Activated CD8-positive, alpha-beta memory T cell treated with anti-CD3 and anti-CD28 coated beads, Interleukin-2, amount 10 ng/mL, durations not matched to agents 7 days and 5 days (primary cell): ENCODE measurements around the gene PPP3CA. TPM values are rescaled to one million over a fixed set of nuclear protein-coding genes. Genes with fewer than 3 reads are reported as not detected.

Experiments
- ATAC-seq: fragments of 150-1000 bp; cut with Tn5 transposase; one replicate; pipeline ENCODE4 v1.10.0; 2021; ENCODE audit warnings: moderate library complexity
- CTCF ChIA-PET: fragments of 350-600 bp; sonication (Branson Sonifier 250); formaldehyde crosslinking; loops from one replicate; lab custom pipeline; 2021; ENCODE audit warnings: antibody characterized with exemption; lab: Charles Lee
- DNase-seq: peaks from one replicate; pipeline ENCODE4 v3.0.0-alpha.2; 2020
- H3K27ac Mint-ChIP-seq: one replicate; pipeline ENCODE4 v1.8.0; 2021; ENCODE audit warnings: mild to moderate bottlenecking, mixed read lengths
- H3K27me3 Mint-ChIP-seq: one replicate; pipeline ENCODE4 v1.8.0; 2021; ENCODE audit warnings: mixed read lengths
- H3K36me3 Mint-ChIP-seq: one replicate; pipeline ENCODE4 v1.8.0; 2021; ENCODE audit warnings: mild to moderate bottlenecking, mixed read lengths
- H3K4me1 Mint-ChIP-seq: one replicate; pipeline ENCODE4 v1.8.0; 2021; ENCODE audit warnings: mixed read lengths
- H3K4me3 Mint-ChIP-seq: one replicate; pipeline ENCODE4 v1.8.0; 2021; ENCODE audit warnings: mild to moderate bottlenecking, moderate library complexity, mixed read lengths
- H3K9me3 Mint-ChIP-seq: one replicate; pipeline ENCODE4 v1.8.0; 2022; ENCODE audit warnings: low read depth, mixed read lengths
- total RNA-seq, 2 experiments: library from RNA; stranded (reverse); gene quantifications; one replicate each; pipeline ENCODE4 v1.2.3, GENCODE V29; 2021

Gene PPP3CA
- total RNA-seq, 2 experiments from 2014 or later: 30.4 to 50.9 TPM

DNA sequence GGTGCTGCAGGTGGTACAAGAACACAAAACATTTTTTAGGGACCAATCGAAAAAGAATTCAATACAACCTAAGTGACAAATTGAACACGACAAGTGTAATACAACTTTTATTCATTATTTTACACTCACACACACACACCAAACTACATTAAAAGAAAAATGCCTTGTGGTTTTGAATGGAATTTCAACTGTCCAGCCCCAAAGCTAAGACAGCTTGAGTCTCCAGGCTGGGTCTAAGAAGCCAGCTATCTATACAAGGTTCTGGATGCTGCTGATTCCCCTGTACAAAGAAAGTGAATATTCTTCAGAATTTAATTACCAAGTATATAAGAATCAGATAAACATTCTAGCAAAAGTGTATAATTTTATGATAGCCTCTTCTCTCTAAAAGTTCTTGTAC, 118.2 kb downstream of the PPP3CA start:
- DNase-seq (no peak), ATAC-seq (no peak)
- peaks cover 20% of the 10 kb centered on the region for H3K4me1 Mint-ChIP-seq
- peaks cover 4% of the 10 kb centered on the region for H3K9me3 Mint-ChIP-seq
- no peaks in the 10 kb centered on the region for H3K27me3 Mint-ChIP-seq
- peaks cover 11% of the 10 kb centered on the region for H3K36me3 Mint-ChIP-seq
- no peak overlapping the region for H3K4me3 Mint-ChIP-seq
- CTCF ChIA-PET: no interaction called here
- no peak overlapping the region for H3K27ac Mint-ChIP-seq

DNA sequence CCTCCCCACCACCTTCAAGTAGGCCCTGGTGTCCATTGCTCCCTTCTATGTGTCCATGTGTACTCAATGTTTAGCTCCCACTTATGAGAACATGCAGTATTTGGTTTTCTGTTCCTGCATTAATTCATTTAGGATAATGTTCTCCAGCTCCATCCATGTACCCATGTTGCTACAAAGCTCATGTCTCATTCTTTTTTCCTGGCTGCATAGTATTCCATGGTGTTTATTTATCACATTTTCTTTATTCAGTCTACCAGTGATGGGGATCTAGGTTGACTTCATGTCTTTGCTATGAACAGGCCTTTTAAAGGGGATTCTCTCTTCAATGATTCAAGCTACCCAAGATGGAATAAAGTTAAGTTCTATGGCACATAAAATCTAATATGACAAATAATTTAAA, 119.6 kb downstream of the PPP3CA start:
- no peak for DNase-seq
- CTCF ChIA-PET: no interaction called here
- no peaks in the 10 kb centered on the region for H3K27me3 Mint-ChIP-seq
- H3K9me3 Mint-ChIP-seq: peaks cover 4% of the 10 kb centered on the region
- H3K4me1 Mint-ChIP-seq: peaks cover 20% of the 10 kb centered on the region
- no peak overlapping the region for H3K27ac Mint-ChIP-seq
- peaks cover 11% of the 10 kb centered on the region for H3K36me3 Mint-ChIP-seq
- no peak overlapping the region for H3K4me3 Mint-ChIP-seq
- no peak for ATAC-seq

GRCh38 chr4:101224358-101225218, 122.7 kb downstream of the PPP3CA start:
- Mint-ChIP-seq H3K4me1 (peaks cover 12% of the 10 kb centered on the region), H3K4me3 (no peak overlapping the region), H3K27ac (peak overlapping the region; percentile 14), H3K27me3 (no peaks in the 10 kb centered on the region), H3K9me3 (peaks cover 4% of the 10 kb centered on the region), H3K36me3 (peaks cover 7% of the 10 kb centered on the region)
- DNase-seq (no peak), ATAC-seq (peak; percentile 47)
- CTCF ChIA-PET: no interaction called here

- CTCF ChIA-PET: no interaction called here
- Mint-ChIP-seq H3K9me3 (no peaks in the 10 kb centered on the region), H3K27me3 (no peaks in the 10 kb centered on the region), H3K27ac (no peak overlapping the region), H3K4me1 (peaks cover 10% of the 10 kb centered on the region), H3K4me3 (no peak overlapping the region), H3K36me3 (peaks cover 2% of the 10 kb centered on the region)
- DNase-seq (no peak), ATAC-seq (no peak)
These were observed 125.0 kb downstream of the PPP3CA start for GRCh38 chr4:101222156-101222845.

DNA sequence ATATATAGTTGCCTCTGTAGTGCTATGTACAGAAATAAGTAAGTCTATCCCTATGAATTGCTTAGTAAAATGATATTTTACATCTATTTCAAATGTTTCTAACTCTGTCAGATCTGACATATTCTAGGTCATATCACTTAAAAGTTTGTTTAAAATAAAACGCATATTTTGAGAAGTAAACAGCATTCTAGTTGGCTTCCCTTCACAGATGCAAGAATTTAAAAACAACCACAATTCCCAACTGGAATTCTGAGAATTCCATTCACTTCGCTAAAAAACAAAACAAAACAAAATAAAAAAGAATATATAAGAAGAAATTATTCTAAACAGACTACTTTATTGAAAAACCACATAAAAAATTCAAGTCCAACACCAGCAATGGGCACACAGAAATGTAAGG, 126.0 kb downstream of the PPP3CA start:
- DNase-seq: no peak
- Mint-ChIP-seq H3K36me3 (peaks cover 2% of the 10 kb centered on the region), H3K4me3 (no peak overlapping the region), H3K27ac (no peak overlapping the region), H3K9me3 (no peaks in the 10 kb centered on the region), H3K4me1 (peaks cover 10% of the 10 kb centered on the region), H3K27me3 (no peaks in the 10 kb centered on the region)
- CTCF ChIA-PET: no interaction called here
- ATAC-seq: no peak

DNA sequence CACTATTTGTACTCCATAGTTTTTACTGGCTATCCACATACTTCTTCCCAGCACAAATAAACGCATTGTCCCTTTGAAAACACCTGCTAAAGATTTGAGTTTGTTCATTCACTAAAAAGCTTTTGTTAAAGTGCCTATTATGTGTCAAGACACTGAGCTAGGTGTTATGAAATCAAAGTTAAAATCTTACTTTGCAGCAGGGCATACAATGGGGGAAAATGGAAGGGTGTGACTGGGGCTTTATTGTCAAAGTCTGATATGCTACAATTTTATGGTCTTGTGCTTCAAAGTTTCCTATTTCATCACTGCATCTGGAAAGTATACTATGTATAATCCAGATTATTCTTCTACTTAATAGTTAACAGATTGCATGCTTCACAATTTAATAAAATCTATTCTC, 128.4 kb downstream of the PPP3CA start:
- DNase-seq (no peak), ATAC-seq (no peak)
- CTCF ChIA-PET: interaction anchor here (0.8 kb wide), 1 partner anchor 18 kb away, joined by 3 read pairs; no protein-coding TSS in a partner anchor
- Mint-ChIP-seq H3K4me3 (no peak overlapping the region), H3K9me3 (peaks cover under 1% of the 10 kb centered on the region), H3K27me3 (no peaks in the 10 kb centered on the region), H3K4me1 (peaks cover 2% of the 10 kb centered on the region), H3K36me3 (peaks cover 2% of the 10 kb centered on the region), H3K27ac (no peak overlapping the region)

- Mint-ChIP-seq H3K4me3 (no peak overlapping the region), H3K4me1 (peaks cover 2% of the 10 kb centered on the region), H3K36me3 (peaks cover 2% of the 10 kb centered on the region), H3K27me3 (no peaks in the 10 kb centered on the region), H3K27ac (no peak overlapping the region), H3K9me3 (peaks cover 2% of the 10 kb centered on the region)
- CTCF ChIA-PET: no interaction called here
- ATAC-seq (no peak), DNase-seq (no peak)
These were observed 129.0 kb downstream of the PPP3CA start for GRCh38 chr4:101218346-101218745.

GRCh38 chr4:101217353-101218031, 129.8 kb downstream of the PPP3CA start:
- ATAC-seq (no peak), DNase-seq (no peak)
- CTCF ChIA-PET: no interaction called here
- H3K4me3 Mint-ChIP-seq: no peak overlapping the region
- no peak overlapping the region for H3K27ac Mint-ChIP-seq
- H3K4me1 Mint-ChIP-seq: peaks cover 2% of the 10 kb centered on the region
- peaks cover 2% of the 10 kb centered on the region for H3K9me3 Mint-ChIP-seq
- no peaks in the 10 kb centered on the region for H3K27me3 Mint-ChIP-seq
- peaks cover 2% of the 10 kb centered on the region for H3K36me3 Mint-ChIP-seq

DNA sequence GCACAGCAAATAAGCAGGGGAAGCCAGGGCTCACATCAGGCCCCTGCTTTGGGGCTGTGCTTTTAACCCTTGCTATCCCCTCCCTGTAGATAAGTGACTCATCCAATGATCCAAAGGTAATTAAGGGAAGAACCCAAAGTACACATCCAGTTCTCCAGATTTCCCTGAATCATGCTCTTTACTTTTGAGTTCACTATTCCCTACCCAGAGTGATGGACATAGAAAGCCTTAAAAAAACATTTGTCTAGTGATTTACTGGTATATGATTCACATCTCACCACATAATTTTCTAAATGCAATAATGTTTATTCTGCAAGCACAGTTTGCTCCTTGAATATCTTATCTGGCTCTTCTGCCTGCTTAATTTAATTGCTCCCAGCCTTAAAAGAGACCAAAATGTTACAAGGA, 136.2 kb downstream of the PPP3CA start:
- H3K27me3 Mint-ChIP-seq: no peaks in the 10 kb centered on the region
- H3K4me3 Mint-ChIP-seq: no peak overlapping the region
- H3K36me3 Mint-ChIP-seq: peaks cover 7% of the 10 kb centered on the region
- ATAC-seq (no peak), DNase-seq (no peak)
- H3K9me3 Mint-ChIP-seq: peaks cover 2% of the 10 kb centered on the region
- peaks cover 12% of the 10 kb centered on the region for H3K4me1 Mint-ChIP-seq
- CTCF ChIA-PET: no interaction called here
- no peak overlapping the region for H3K27ac Mint-ChIP-seq

DNA sequence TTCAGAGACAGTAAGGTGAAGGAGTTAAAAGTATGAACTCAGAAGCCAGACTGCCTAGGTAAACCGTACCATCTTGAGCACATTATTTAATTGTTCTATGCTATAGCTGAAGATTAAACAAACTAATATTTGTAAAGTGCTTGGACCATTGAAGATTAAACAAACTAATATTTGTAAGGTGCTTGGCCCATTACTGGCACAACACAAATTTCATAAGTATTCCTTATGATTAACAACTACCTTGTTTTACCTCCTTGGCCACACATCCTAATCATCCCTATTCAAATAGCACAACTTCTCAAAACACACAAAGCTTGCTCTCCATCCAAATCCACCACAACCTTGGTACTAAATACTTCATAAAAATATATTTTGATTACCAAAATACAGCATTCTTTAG, 137.0 kb downstream of the PPP3CA start:
- no peak for ATAC-seq
- Mint-ChIP-seq H3K9me3 (peaks cover 4% of the 10 kb centered on the region), H3K27ac (no peak overlapping the region)

DNA sequence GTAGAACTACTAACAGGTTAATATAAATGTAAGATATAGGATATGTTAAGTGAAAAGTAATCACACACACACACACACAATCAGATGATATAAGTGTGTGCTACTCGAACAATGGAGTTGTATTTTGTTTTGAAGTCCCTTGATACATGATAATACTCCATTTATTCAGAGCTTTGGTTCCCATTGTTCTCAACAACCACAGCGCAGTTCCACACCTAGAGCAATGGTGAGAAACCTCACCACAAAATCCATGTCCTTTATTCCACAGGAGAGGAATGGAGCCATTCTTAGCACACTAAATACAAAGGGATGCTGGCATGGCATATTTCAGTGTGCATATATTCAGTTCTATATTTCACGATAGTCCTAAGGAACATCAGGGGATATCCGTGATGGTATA, 139.2 kb downstream of the PPP3CA start:
- Mint-ChIP-seq H3K4me3 (no peak overlapping the region), H3K4me1 (peaks cover 25% of the 10 kb centered on the region), H3K27ac (no peak overlapping the region), H3K27me3 (no peaks in the 10 kb centered on the region), H3K9me3 (peaks cover 2% of the 10 kb centered on the region), H3K36me3 (peaks cover 17% of the 10 kb centered on the region)
- CTCF ChIA-PET: no interaction called here
- no peak for DNase-seq
- ATAC-seq: no peak

More for the DNA sequence above, 137.0 kb downstream of the PPP3CA start:
- DNase-seq: no peak
- Mint-ChIP-seq H3K4me3 (no peak overlapping the region), H3K27me3 (no peaks in the 10 kb centered on the region), H3K36me3 (peaks cover 12% of the 10 kb centered on the region), H3K4me1 (peaks cover 20% of the 10 kb centered on the region)
- CTCF ChIA-PET: no interaction called here

DNA sequence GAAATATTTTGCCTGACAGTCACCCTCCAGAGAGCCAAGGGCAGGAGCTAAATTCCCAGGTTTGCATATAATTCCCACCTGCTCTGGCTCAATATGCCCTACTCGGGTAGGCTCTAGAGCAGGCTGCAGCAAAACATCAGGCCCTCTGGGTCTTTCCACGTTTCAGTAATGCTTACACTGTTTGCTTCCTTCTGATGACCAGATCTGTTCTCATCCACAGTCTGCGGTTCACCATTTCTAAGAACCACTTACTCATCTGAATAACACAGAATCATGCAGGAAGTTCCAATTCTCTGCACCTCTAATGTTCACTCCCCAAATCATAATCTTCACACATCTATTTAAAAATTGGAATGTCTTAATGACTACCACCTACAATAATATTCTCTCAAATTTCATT, 141.4 kb downstream of the PPP3CA start:
- peaks cover 2% of the 10 kb centered on the region for H3K9me3 Mint-ChIP-seq
- H3K4me1 Mint-ChIP-seq: peaks cover 34% of the 10 kb centered on the region
- peaks cover 22% of the 10 kb centered on the region for H3K36me3 Mint-ChIP-seq
- peak overlapping the region; percentile 28 for H3K4me3 Mint-ChIP-seq
- peak; percentile 81 for DNase-seq
- no peaks in the 10 kb centered on the region for H3K27me3 Mint-ChIP-seq
- H3K27ac Mint-ChIP-seq: peak overlapping the region; percentile 69
- CTCF ChIA-PET: no interaction called here
- ATAC-seq: peak; percentile 100

GRCh38 chr4:101201421-101201820, 145.9 kb downstream of the PPP3CA start:
- H3K4me1 Mint-ChIP-seq: peaks cover 54% of the 10 kb centered on the region
- peaks cover 15% of the 10 kb centered on the region for H3K36me3 Mint-ChIP-seq
- no peak overlapping the region for H3K27ac Mint-ChIP-seq
- CTCF ChIA-PET: interaction anchor here (1.0 kb wide), 1 partner anchor 12 kb away, joined by 3 read pairs; no protein-coding TSS in a partner anchor
- peaks cover 2% of the 10 kb centered on the region for H3K9me3 Mint-ChIP-seq
- H3K4me3 Mint-ChIP-seq: no peak overlapping the region
- ATAC-seq (no peak), DNase-seq (no peak)
- no peaks in the 10 kb centered on the region for H3K27me3 Mint-ChIP-seq
